GF-D8 (cell line): ENCODE data around the gene MAIP1.
A peak's percentile ranks its signal among the peaks of the same experiment; 100 is the strongest.
"Not testable (repeated sequence)": the region's sequence is repeated elsewhere in the genome, so short reads cannot be mapped to it uniquely, and the experiment has no call there.

Experiments
- DNase-seq: peaks from one replicate; lab custom pipeline; 2025; lab: John Stamatoyannopoulos, UW

MAIP1 gene

GRCh38 chr2:199955339-199956061 lies at the start of gene MAIP1, which contains the start of gene TYW5:
MAIP1 (plus strand) TSS chr2:199955582; CDS start chr2:199955799, 217 bp downstream.
TYW5 (minus strand) TSS chr2:199955491; CDS start chr2:199955470, 21 bp downstream.
- peak; percentile 72 for DNase-seq

- no peak for DNase-seq
These were observed 48.2 kb upstream of the MAIP1 start for GRCh38 chr2:199907008-199907714.

GRCh38 chr2:199910338-199911051 lies 44.9 kb upstream of the MAIP1 start:
- no peak for DNase-seq

- peak; percentile 99 for DNase-seq
These were observed 44.1 kb upstream of the MAIP1 start, which contains the start of gene C2orf69 for GRCh38 chr2:199911052-199911876. C2orf69 (plus strand) TSS chr2:199911293; CDS start chr2:199911439, 146 bp downstream.

- DNase-seq: no peak
These were observed 43.6 kb upstream of the MAIP1 start for GRCh38 chr2:199911877-199912161.

- not testable (repeated sequence) for DNase-seq
These were observed 42.7 kb upstream of the MAIP1 start for GRCh38 chr2:199912553-199913114.

GRCh38 chr2:199914372-199914958 lies 40.9 kb upstream of the MAIP1 start:
- DNase-seq: no peak

GRCh38 chr2:199916980-199917379 lies 38.4 kb upstream of the MAIP1 start:
- no peak for DNase-seq

- DNase-seq: no peak
These were observed 32.5 kb upstream of the MAIP1 start for GRCh38 chr2:199922856-199923255.

- no peak for DNase-seq
These were observed 31.5 kb upstream of the MAIP1 start for GRCh38 chr2:199923924-199924323.

GRCh38 chr2:199926806-199927205 lies 28.6 kb upstream of the MAIP1 start:
- no peak for DNase-seq

GRCh38 chr2:199928226-199928625 lies 27.2 kb upstream of the MAIP1 start:
- no peak for DNase-seq

GRCh38 chr2:199928626-199929025 lies 26.8 kb upstream of the MAIP1 start:
- DNase-seq: no peak

- DNase-seq: no peak
These were observed 26.1 kb upstream of the MAIP1 start for GRCh38 chr2:199929262-199929661.

- no peak for DNase-seq
These were observed 23.0 kb upstream of the MAIP1 start for GRCh38 chr2:199932312-199932855.

- no peak for DNase-seq
These were observed 21.9 kb upstream of the MAIP1 start for GRCh38 chr2:199933466-199933865.

GRCh38 chr2:199936554-199936953 lies 18.8 kb upstream of the MAIP1 start:
- DNase-seq: no peak

- DNase-seq: peak; percentile 70
These were observed 15.0 kb upstream of the MAIP1 start for GRCh38 chr2:199940373-199940772.

- DNase-seq: no peak
These were observed 12.0 kb upstream of the MAIP1 start for GRCh38 chr2:199943373-199943772.

GRCh38 chr2:199946196-199946595 lies 9.2 kb upstream of the MAIP1 start:
- DNase-seq: no peak

- no peak for DNase-seq
These were observed 8.5 kb upstream of the MAIP1 start for GRCh38 chr2:199946836-199947235.
